Measurements from ENCODE around the gene CWH43. TPM values are rescaled to one million over a fixed set of nuclear protein-coding genes. Genes with fewer than 3 reads are reported as not detected.
"Not testable (repeated sequence)": the region's sequence is repeated elsewhere in the genome, so short reads cannot be mapped to it uniquely, and the experiment has no call there.

The CWH43 gene
- polyA plus RNA-seq, 4 donors, result not detected

GRCh38 chr4:49018718-49019295, 32.7 kb downstream of the CWH43 start:
- Histone ChIP-seq H3K36me3 (ENCODE audit: control insufficient read depth in 3 of 3, insufficient read depth in 2 of 3, low read depth in 1 of 3, low read length in 3 of 3) (no peaks in the 10 kb centered on the region), H3K27ac (ENCODE audit: low read depth in 1 of 3, low read length in 2 of 3) (no peak overlapping the region), H3K9me3 (ENCODE audit: control insufficient read depth in 2 of 2, insufficient read depth in 1 of 2, low read depth in 1 of 2, low read length in 1 of 2) (peaks cover 0 to 25% of the 10 kb centered on the region in 2 donors), H3K27me3 (ENCODE audit: control insufficient read depth in 3 of 3, insufficient read depth in 3 of 3, low read length in 3 of 3) (no peaks in the 10 kb centered on the region), H3K4me1 (ENCODE audit: control insufficient read depth in 3 of 3, insufficient read depth in 2 of 3, low read depth in 1 of 3, low read length in 2 of 3) (no peaks in the 10 kb centered on the region), H3K4me3 (ENCODE audit: low read depth in 1 of 3, low read length in 3 of 3) (no peak overlapping the region)
- 88 to 94% (median 89%) methylated on average over 2 of the region's 2 CpGs for WGBS, 3 donors
- DNase-seq (no peak), FAIRE-seq (no peak)

DNA sequence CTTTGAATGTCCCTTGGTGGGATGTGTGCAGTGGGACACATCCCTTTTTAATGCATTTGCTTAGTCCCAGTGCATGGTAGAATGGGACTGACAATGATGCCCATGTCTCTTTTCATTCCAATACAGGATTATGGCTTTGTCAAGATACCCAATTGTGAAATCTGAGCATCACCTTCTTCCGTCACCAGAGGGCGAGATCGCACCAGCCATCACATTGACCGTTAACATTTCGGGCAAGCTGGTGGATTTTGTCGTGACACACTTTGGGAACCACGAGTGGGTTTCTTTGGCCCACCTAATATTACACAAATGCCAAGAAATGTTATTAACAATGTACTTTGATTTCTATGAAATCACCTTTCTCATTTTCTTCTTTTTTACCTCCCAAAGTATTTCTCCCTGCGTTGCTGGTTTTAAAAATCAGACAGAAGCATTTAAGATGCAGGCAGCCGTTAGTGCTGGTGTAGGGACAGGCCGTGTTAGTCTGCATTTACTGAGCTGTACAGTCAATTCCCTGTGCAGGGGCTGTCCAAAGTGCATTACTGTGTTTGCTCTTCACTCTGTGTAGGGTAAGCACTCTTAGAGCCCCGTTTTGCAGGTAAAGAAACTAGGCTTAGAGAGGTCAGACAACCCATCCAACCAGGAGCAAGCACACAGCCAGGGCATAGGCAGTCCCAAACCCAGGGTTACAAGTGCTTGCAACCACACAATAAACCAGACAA, 46.5 kb downstream of the CWH43 start:
- 28 to 41% (median 39%) methylated on average over 11 of the region's 11 CpGs for WGBS, 3 donors
- FAIRE-seq, result no peak
- Histone ChIP-seq H3K27me3 (ENCODE audit: control insufficient read depth in 3 of 3, insufficient read depth in 3 of 3, low read length in 3 of 3) (peaks cover 0 to 2% (median 0%) of the 10 kb centered on the region in 3 donors), H3K36me3 (ENCODE audit: control insufficient read depth in 3 of 3, insufficient read depth in 2 of 3, low read depth in 1 of 3, low read length in 3 of 3) (no peaks in the 10 kb centered on the region), H3K27ac (ENCODE audit: low read depth in 1 of 3, low read length in 2 of 3) (no peak overlapping the region), H3K4me1 (ENCODE audit: control insufficient read depth in 3 of 3, insufficient read depth in 2 of 3, low read depth in 1 of 3, low read length in 2 of 3) (no peaks in the 10 kb centered on the region), H3K9me3 (ENCODE audit: control insufficient read depth in 2 of 2, insufficient read depth in 1 of 2, low read depth in 1 of 2, low read length in 1 of 2) (peaks cover 0 to 17% of the 10 kb centered on the region in 2 donors), H3K4me3 (ENCODE audit: low read depth in 1 of 3, low read length in 3 of 3) (no peak overlapping the region)
- DNase-seq, result no peak

DNA sequence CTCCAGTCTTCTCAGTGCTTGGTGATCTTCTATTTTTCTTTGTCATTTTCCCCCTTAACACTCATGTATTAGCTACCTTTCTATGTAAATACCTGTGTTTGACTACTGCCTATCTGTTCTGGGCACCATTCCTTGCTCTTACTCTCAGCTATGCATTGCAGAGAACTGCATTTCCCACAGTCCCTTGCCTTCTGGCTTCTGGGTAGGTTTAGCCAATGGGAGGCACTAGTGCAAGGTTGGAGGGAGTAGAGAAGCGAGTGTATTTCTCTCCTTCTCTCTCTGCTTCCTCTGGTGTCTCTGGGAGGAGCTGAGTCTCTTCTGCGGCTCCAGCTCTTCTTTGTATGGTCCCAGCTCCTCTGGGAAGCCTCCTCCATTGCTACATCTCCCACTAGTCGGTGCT, 50.5 kb downstream of the CWH43 start:
- H3K9me3 ChIP-seq (ENCODE audit: control insufficient read depth in 2 of 2, insufficient read depth in 1 of 2, low read depth in 1 of 2, low read length in 1 of 2), result peaks cover 0 to 13% of the 10 kb centered on the region in 2 donors
- no peaks in the 10 kb centered on the region for H3K36me3 ChIP-seq (ENCODE audit: control insufficient read depth in 3 of 3, insufficient read depth in 2 of 3, low read depth in 1 of 3, low read length in 3 of 3)
- no peak for DNase-seq
- no peak for FAIRE-seq
- no peak overlapping the region for H3K4me3 ChIP-seq (ENCODE audit: low read depth in 1 of 3, low read length in 3 of 3)
- WGBS, 3 donors, result 18 to 29% (median 27%) methylated on average over 3 of the region's 3 CpGs
- no peaks in the 10 kb centered on the region for H3K4me1 ChIP-seq (ENCODE audit: control insufficient read depth in 3 of 3, insufficient read depth in 2 of 3, low read depth in 1 of 3, low read length in 2 of 3)
- H3K27me3 ChIP-seq (ENCODE audit: control insufficient read depth in 3 of 3, insufficient read depth in 3 of 3, low read length in 3 of 3), result peaks cover 0 to 2% (median 0%) of the 10 kb centered on the region in 3 donors
- H3K27ac ChIP-seq (ENCODE audit: low read depth in 1 of 3, low read length in 2 of 3), result no peak overlapping the region

DNA sequence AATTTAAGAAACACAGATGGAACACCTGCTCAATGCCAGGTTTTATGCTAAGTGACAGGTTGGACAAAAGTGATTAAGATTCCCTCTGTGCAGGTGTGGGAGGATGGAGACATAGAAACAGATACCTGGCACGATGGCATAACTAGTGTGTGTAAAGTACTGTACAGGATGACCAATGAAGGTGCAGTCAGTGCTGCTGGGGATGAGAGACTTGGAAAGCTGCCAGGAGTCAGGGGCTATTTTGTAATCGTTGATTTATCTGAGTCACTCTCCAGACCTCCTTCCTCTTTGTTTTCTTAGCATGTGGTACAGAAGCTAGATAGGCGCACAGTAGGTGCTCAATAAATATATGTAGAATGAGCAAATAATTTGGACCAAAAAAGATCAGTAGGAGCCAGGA, 58.2 kb downstream of the CWH43 start:
- no peak for DNase-seq
- no peak overlapping the region for H3K27ac ChIP-seq (ENCODE audit: low read depth in 1 of 3, low read length in 2 of 3)
- no peaks in the 10 kb centered on the region for H3K27me3 ChIP-seq (ENCODE audit: control insufficient read depth in 3 of 3, insufficient read depth in 3 of 3, low read length in 3 of 3)
- H3K4me3 ChIP-seq (ENCODE audit: low read depth in 1 of 3, low read length in 3 of 3), result no peak overlapping the region
- no peaks in the 10 kb centered on the region for H3K4me1 ChIP-seq (ENCODE audit: control insufficient read depth in 3 of 3, insufficient read depth in 2 of 3, low read depth in 1 of 3, low read length in 2 of 3)
- 61 to 68% (median 66%) methylated on average over 3 of the region's 3 CpGs for WGBS, 3 donors
- FAIRE-seq, result no peak
- peaks cover 0 to 30% of the 10 kb centered on the region in 2 donors for H3K9me3 ChIP-seq (ENCODE audit: control insufficient read depth in 2 of 2, insufficient read depth in 1 of 2, low read depth in 1 of 2, low read length in 1 of 2)
- no peaks in the 10 kb centered on the region for H3K36me3 ChIP-seq (ENCODE audit: control insufficient read depth in 3 of 3, insufficient read depth in 2 of 3, low read depth in 1 of 3, low read length in 3 of 3)

DNA sequence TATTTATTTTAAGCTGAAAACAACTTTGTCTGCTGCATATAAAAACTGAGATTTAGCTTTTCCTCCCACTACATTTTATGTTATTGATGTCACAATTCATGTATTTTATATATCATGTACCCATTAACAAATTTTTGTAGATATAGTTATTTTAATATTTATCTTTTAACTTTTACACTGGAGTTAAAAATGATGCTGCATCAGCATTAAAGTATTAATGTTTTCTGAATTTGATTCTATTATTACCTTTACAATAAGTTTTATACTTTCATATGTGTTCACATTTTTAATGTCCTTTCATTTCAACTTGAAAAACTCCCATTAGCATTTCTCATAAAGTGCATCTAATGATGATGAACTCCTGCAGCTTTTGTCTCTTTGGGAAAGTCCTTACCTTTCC, 72.2 kb downstream of the CWH43 start:
- no peak for DNase-seq
- Histone ChIP-seq H3K4me3 (ENCODE audit: low read depth in 1 of 3, low read length in 3 of 3) (no peak overlapping the region), H3K27me3 (ENCODE audit: control insufficient read depth in 3 of 3, insufficient read depth in 3 of 3, low read length in 3 of 3) (no peaks in the 10 kb centered on the region), H3K27ac (ENCODE audit: low read depth in 1 of 3, low read length in 2 of 3) (no peak overlapping the region), H3K36me3 (ENCODE audit: control insufficient read depth in 3 of 3, insufficient read depth in 2 of 3, low read depth in 1 of 3, low read length in 3 of 3) (no peaks in the 10 kb centered on the region), H3K4me1 (ENCODE audit: control insufficient read depth in 3 of 3, insufficient read depth in 2 of 3, low read depth in 1 of 3, low read length in 2 of 3) (no peaks in the 10 kb centered on the region), H3K9me3 (ENCODE audit: control insufficient read depth in 2 of 2, insufficient read depth in 1 of 2, low read depth in 1 of 2, low read length in 1 of 2) (peaks cover 2 to 20% of the 10 kb centered on the region in 2 donors)
- no peak for FAIRE-seq

DNA sequence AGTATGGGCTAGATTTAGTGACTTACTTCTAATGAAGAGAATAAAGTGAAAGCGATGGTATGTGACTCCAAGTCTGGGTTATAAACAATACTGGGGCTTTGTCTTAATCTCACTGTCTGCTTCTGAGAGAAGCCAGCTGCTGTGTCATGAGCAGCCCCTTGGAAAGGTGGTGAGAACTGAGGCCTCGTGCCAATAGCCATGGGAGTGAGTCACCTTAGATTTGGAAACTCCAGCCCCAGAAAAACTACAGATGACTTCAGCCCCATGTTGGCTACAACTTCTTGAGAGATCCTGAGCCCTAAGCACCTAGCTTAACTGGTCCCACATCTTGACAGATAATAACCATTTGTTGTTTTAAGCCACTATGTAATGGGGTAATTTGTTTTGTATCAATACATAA, 77.6 kb downstream of the CWH43 start:
- no peaks in the 10 kb centered on the region for H3K4me1 ChIP-seq (ENCODE audit: control insufficient read depth in 3 of 3, insufficient read depth in 2 of 3, low read depth in 1 of 3, low read length in 2 of 3)
- 31 to 41% (median 34%) methylated on average over 2 of the region's 2 CpGs for WGBS, 3 donors
- DNase-seq (no peak), FAIRE-seq (no peak)
- no peak overlapping the region for H3K27ac ChIP-seq (ENCODE audit: low read depth in 1 of 3, low read length in 2 of 3)
- H3K9me3 ChIP-seq (ENCODE audit: control insufficient read depth in 2 of 2, insufficient read depth in 1 of 2, low read depth in 1 of 2, low read length in 1 of 2), result peaks cover 2 to 23% of the 10 kb centered on the region in 2 donors
- H3K27me3 ChIP-seq (ENCODE audit: control insufficient read depth in 3 of 3, insufficient read depth in 3 of 3, low read length in 3 of 3), result no peaks in the 10 kb centered on the region
- no peak overlapping the region for H3K4me3 ChIP-seq (ENCODE audit: low read depth in 1 of 3, low read length in 3 of 3)
- H3K36me3 ChIP-seq (ENCODE audit: control insufficient read depth in 3 of 3, insufficient read depth in 2 of 3, low read depth in 1 of 3, low read length in 3 of 3), result no peaks in the 10 kb centered on the region

DNA sequence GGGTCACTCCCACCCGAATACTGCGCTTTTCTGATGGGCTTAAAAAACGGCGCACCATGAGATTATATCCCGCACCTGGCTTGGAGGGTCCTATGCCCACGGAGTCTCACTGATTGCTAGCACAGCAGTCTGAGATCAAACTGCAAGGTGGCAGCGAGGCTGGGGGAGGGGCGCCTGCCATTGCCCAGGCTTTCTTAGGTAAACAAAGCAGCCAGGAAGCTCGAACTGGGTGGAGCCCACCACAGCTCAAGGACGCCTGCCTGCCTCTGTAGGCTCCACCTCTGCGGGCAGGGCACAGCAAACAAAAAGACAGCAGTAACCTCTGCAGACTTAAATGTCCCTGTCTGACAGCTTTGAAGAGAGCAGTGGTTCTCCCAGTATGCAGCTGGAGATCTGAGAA, 86.1 kb downstream of the CWH43 start:
- not testable (repeated sequence) for H3K27ac ChIP-seq (ENCODE audit: low read depth in 1 of 3, low read length in 2 of 3); H3K27me3 ChIP-seq (ENCODE audit: control insufficient read depth in 3 of 3, insufficient read depth in 3 of 3, low read length in 3 of 3); H3K9me3 ChIP-seq (ENCODE audit: control insufficient read depth in 2 of 2, insufficient read depth in 1 of 2, low read depth in 1 of 2, low read length in 1 of 2); FAIRE-seq; H3K36me3 ChIP-seq (ENCODE audit: control insufficient read depth in 3 of 3, insufficient read depth in 2 of 3, low read depth in 1 of 3, low read length in 3 of 3); H3K4me1 ChIP-seq (ENCODE audit: control insufficient read depth in 3 of 3, insufficient read depth in 2 of 3, low read depth in 1 of 3, low read length in 2 of 3); DNase-seq; H3K4me3 ChIP-seq (ENCODE audit: low read depth in 1 of 3, low read length in 3 of 3)
- WGBS, 3 donors, result 58 to 82% (median 79%) methylated on average over 3 to 11 of the region's 11 CpGs

DNA sequence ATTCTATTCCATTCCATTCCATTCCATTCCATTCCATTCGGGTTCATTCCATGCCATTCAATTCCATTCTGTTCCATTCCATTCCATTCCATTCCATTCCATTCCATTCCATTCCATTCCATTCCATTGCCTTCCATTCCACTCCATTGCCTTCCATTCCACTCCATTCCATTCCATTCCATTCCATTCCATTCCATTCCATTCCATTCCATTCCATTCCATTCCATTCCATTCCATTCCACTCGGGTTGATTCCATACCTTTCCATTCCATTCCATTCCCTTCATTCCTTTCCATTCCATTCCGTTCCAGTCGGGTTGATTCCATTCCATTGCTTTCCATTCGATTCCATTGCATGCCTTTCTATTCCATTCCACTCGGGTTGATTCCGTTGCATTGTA, 105.8 kb downstream of the CWH43 start:
- H3K27me3 ChIP-seq (ENCODE audit: control insufficient read depth in 3 of 3, insufficient read depth in 3 of 3, low read length in 3 of 3); FAIRE-seq; DNase-seq; H3K27ac ChIP-seq (ENCODE audit: low read depth in 1 of 3, low read length in 2 of 3); H3K36me3 ChIP-seq (ENCODE audit: control insufficient read depth in 3 of 3, insufficient read depth in 2 of 3, low read depth in 1 of 3, low read length in 3 of 3); H3K4me3 ChIP-seq (ENCODE audit: low read depth in 1 of 3, low read length in 3 of 3); H3K4me1 ChIP-seq (ENCODE audit: control insufficient read depth in 3 of 3, insufficient read depth in 2 of 3, low read depth in 1 of 3, low read length in 2 of 3): not testable (repeated sequence)
- WGBS, 3 donors, result 57 to 59% (median 57%) methylated on average over 7 of the region's 7 CpGs
- H3K9me3 ChIP-seq (ENCODE audit: control insufficient read depth in 2 of 2, insufficient read depth in 1 of 2, low read depth in 1 of 2, low read length in 1 of 2), result peaks cover 0 to 13% of the 10 kb centered on the region in 2 donors
